KOPT-K1 (cell line): ENCODE results near the gene NFE2L1.
A peak's percentile ranks its signal among the peaks of the same experiment; 100 is the strongest.

Source experiments
- H3K27ac ChIP-seq: fragments of 200-600 bp; sonication (generic); 2 replicates; pipeline ENCODE4 v1.5.1; 2016; ENCODE audit warnings: antibody characterized with exemption, mild to moderate bottlenecking, low read depth, low read length; ENCODE audit not compliant: poor library complexity, severe bottlenecking
- H3K36me3 ChIP-seq: fragments of 200-600 bp; sonication (generic); 2 replicates; pipeline ENCODE4 v1.5.1; 2017; ENCODE audit warnings: antibody characterized with exemption, mild to moderate bottlenecking, low read length, moderate library complexity; ENCODE audit not compliant: insufficient read depth
- H3K9me3 ChIP-seq: fragments of 200-600 bp; sonication (generic); 2 replicates; pipeline ENCODE4 v1.5.1; 2017; ENCODE audit warnings: antibody characterized with exemption, low read length, mild to moderate bottlenecking; ENCODE audit not compliant: insufficient read depth, poor library complexity, severe bottlenecking

NFE2L1 gene

GRCh38 chr17:48100160-48100559 is 52.0 kb downstream of the NFE2L1 start:
- peak overlapping the region; percentile 82 for H3K27ac ChIP-seq
- H3K36me3 ChIP-seq: peaks cover 17% of the 10 kb centered on the region
- H3K9me3 ChIP-seq: peaks cover 7% of the 10 kb centered on the region

DNA sequence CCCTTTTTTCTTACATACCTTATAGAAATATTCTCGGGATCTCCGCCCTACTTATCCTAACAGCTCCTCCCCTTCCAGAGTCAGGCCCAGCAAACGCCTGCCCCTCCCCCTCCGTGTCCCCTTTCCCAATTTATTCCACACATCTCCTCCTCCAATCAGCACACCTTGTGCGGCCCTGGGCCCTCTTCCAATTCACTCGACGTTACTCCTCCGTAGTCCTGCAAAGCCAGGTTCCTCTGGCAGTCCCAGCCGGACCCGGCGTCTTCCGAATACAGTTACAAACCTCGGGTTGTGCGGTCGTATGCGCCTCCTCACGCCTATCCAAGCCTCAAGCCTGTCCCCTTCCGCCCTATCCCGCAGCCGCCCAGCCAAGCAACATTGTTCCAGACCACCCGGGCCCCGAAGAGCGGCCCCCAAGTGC is 52.4 kb downstream of the NFE2L1 start:
- Histone ChIP-seq H3K36me3 (peaks cover 13% of the 10 kb centered on the region), H3K27ac (peak overlapping the region; percentile 82), H3K9me3 (peaks cover 7% of the 10 kb centered on the region)

- Histone ChIP-seq H3K9me3 (peaks cover 7% of the 10 kb centered on the region), H3K27ac (peak within 1 kb of the TSS; percentile 82), H3K36me3 (peaks cover 7% of the 10 kb centered on the region)
Measured at GRCh38 chr17:48101012-48101720, 53.0 kb downstream of the NFE2L1 start, which contains the start of gene CBX1. Gene CBX1, minus strand, starts transcription at chr17:48101478. Its CDS starts 24,474 bp downstream, at chr17:48077004.

DNA sequence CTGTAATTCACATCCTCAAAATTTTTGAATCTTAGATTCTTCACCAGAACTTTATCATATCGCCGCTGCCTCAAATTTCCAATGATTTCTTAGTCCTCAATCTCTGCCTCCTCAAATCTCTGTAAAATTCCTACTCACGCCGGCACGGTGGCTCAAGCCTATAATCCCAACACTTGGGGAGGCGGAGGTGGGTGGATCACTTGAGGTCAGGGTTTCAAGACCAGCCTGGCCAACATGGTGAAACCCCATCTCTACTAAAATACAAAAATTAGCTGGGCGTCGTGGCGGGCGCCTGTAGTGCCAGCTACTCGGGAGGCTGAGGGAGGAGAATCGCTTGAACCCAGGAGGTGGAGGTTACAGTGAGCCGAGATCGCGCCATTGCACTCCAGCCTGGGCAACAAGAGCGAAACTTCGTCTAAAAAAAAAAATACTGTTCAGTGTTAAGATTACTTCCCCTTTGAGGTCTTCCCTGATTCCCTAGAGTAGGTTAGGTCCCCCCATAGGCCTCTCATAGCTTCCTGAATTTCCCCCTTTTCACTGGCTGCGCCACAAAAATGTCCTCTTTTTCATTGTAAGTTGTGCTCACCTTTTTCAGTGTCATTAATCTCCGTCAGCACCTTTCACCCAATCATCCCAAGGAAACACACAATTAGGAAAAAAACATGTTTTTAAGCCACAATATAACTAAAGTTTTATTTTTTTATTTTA is 54.0 kb downstream of the NFE2L1 start:
- peaks cover 7% of the 10 kb centered on the region for H3K9me3 ChIP-seq
- no peaks in the 10 kb centered on the region for H3K36me3 ChIP-seq
- peak overlapping the region; percentile 82 for H3K27ac ChIP-seq

DNA sequence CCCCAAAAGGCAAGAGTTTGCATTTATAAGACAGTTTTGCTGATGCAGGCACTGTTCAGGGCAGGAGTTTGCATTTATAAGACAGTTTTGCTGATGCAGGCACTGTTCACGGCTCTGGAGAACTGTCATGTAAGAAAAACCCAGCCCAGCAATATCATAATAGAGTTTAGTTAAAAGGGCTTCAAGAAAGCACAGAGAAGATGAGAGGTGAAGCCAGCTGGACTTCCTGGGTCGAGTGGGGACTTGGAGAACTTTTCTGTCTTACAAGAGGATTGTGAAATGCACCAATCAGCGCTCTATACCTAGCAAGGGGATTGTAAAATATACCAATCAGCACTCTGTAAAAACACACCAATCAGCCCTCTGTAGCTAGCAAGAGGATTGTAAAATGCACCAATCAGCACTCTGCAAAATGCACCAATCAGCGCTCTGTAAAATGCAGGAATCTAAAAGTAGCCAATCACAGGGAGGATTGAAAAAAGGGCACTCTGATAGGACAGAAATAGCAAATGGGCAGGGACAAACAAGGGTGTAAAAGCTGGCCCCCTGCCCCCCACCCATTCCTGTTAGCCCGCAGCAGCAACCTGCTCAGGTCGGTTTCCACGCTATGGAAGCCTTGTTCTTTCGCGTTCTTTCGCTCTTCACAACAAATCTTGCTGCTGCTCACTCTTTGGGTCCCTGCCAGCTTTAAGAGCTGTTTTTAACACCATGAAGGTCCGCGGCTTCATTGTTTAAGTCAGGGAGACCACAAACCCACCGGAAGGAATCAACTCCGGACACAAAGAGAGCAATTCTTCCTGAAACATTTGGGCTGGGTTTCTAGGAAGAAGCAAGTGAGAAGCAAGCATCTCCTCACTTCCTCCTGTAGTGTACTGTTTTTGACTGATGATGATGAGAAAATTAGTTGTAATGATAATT is 54.9 kb downstream of the NFE2L1 start:
- Histone ChIP-seq H3K27ac (no peak overlapping the region), H3K9me3 (peaks cover 7% of the 10 kb centered on the region)

GRCh38 chr17:48104440-48104839 is 56.3 kb downstream of the NFE2L1 start:
- peaks cover 7% of the 10 kb centered on the region for H3K9me3 ChIP-seq
- H3K36me3 ChIP-seq: no peaks in the 10 kb centered on the region
- H3K27ac ChIP-seq: no peak overlapping the region

More for the DNA sequence above, 54.9 kb downstream of the NFE2L1 start:
- H3K36me3 ChIP-seq: no peaks in the 10 kb centered on the region

DNA sequence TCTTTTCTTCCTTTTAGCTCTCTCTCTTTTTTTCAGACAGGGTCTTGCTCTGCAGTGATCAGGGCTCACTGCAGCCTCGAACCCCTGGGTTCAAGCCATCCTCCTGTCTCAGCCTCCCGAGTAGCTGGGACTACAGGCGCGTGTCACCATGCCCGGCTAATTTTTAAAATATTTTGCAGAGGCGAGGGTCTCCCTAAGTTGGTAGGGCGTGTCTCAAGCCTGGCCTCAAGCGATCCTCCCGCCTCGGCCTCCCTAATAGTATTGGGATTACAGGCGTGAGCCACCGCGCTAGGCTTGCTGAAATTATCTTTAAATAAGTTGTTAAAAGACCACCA is 58.6 kb downstream of the NFE2L1 start:
- peaks cover 7% of the 10 kb centered on the region for H3K9me3 ChIP-seq
- H3K36me3 ChIP-seq: no peaks in the 10 kb centered on the region
- peak overlapping the region; percentile 78 for H3K27ac ChIP-seq

DNA sequence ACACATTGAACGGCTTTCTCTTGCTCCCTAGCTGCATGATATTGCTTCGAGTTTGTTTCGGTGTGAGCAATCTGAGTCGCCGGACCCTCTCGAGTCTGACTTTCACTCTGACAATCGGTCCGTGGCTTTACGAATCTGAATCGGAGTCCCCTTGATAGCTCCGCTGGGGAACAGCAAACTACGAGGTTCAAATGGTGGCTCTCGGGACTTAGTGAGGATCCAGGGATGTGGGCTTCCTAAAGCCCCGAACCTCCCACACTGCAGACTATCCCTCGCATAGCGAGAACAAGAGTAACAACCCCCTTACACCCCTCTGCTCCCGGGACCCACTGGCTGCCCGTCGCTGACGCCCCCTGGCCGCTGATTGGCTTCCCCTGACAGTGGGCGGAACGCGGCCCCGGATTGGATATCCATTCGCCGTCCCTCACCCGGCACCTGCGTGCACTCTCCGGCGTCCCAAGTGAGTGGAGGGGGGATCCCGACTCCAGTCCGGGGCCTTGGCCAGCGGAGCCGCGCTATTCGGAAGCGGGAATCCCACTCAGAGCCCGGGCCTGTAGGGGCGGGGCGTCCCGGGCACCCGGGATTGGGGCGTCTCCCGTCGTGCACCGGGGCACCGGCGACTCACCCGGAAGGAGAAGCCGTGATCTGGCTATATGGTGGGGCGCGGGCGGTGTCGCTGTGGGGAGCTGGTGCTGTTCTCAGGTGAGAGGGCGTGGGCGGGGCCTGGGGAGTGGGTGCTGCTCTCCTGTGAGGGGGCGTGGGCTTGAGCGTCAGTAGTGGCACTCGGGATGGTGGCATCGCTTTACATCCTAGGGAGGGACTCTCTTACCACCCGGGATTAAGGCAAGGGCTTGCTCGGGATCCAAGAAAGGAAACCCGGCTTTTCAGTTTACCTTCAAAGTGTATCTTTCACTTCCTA is 59.2 kb downstream of the NFE2L1 start, which contains the start of gene SNX11:
SNX11 (plus strand) TSS at position 630 of the 919 bp plus-strand sequence. CDS start 4,278 bp downstream, outside the sequence.
- H3K36me3 ChIP-seq: no peaks in the 10 kb centered on the region
- H3K9me3 ChIP-seq: peaks cover 7% of the 10 kb centered on the region
- H3K27ac ChIP-seq: peak within 1 kb of the TSS; percentile 78

GRCh38 chr17:48110761-48111160 is 62.6 kb downstream of the NFE2L1 start:
- Histone ChIP-seq H3K27ac (no peak overlapping the region), H3K9me3 (no peaks in the 10 kb centered on the region), H3K36me3 (peaks cover 14% of the 10 kb centered on the region)
